Colonic mucosa (tissue), 4 donors: Measurements from ENCODE around the gene KLHL11. TPM values are rescaled to one million over a fixed set of nuclear protein-coding genes. Genes with fewer than 3 reads are reported as not detected.

Experiments used
- DNase-seq: peaks from one replicate; pipeline ENCODE4 v3.0.0-alpha.2; 2020
- H3K27ac ChIP-seq: fragments of 200-600 bp; one replicate; pipeline ENCODE4 v1.8.0; 2021
- H3K27me3 ChIP-seq: fragments of 200-600 bp; one replicate; pipeline ENCODE4 v1.8.0; 2021
- H3K36me3 ChIP-seq: fragments of 200-600 bp; one replicate; pipeline ENCODE4 v1.8.0; 2021
- H3K4me1 ChIP-seq: fragments of 200-600 bp; one replicate; pipeline ENCODE4 v1.8.0; 2021; ENCODE audit warnings: mild to moderate bottlenecking
- H3K4me3 ChIP-seq: fragments of 200-600 bp; one replicate; pipeline ENCODE4 v1.8.0; 2021
- H3K9ac ChIP-seq, 2 donors: one replicate each; pipeline ENCODE4 v1.7.0; 2013; ENCODE audit warnings: control low read depth in 2 of 2, low read depth in 2 of 2, low read length in 2 of 2
- H3K9me3 ChIP-seq: fragments of 200-600 bp; one replicate; pipeline ENCODE4 v1.8.0; 2021
- intact Hi-C: fragments of 100-400 bp; cut with DNase I; formaldehyde crosslinking; loops from one replicate; pipeline ENCODE4 v1.14.1; 2022
- total RNA-seq, 2 donors: library from RNA; stranded (reverse); fragmentation: NEBNext Ultra II Directional in 1 of 2; extraction: Animal tissue kit (Norgen Biotek cat#: 25700) in 1 of 2; gene quantifications; one replicate each; pipeline ENCODE4 v1.2.1, GENCODE V29; 2021
- TF ChIP-seq, protein P1 (sequence below): fragments of 200-600 bp; IDR thresholded peaks from one replicate; pipeline ENCODE4 v1.8.0; 2022; ENCODE audit warnings: antibody characterized with exemption, mild to moderate bottlenecking
- donor health status: healthy.
- donor health status: DM: no; HTN: no; CAD: no.
- donor health status: DM: no; HTN: no; CAD: no.

The KLHL11 gene
- total RNA-seq, 2 donors from 2014 or later = 10.0 to 14.0 TPM

GRCh38 chr17:41822216-41823140 is 42.7 kb downstream of the KLHL11 start:
- intact Hi-C loops = no loop called here
- H3K4me3 ChIP-seq = no peak overlapping the region
- no peaks in the 10 kb centered on the region for H3K27me3 ChIP-seq
- no peak for DNase-seq
- H3K36me3 ChIP-seq = no peaks in the 10 kb centered on the region
- H3K9ac ChIP-seq = no peak overlapping the region
- TF ChIP-seq, protein P1, sequence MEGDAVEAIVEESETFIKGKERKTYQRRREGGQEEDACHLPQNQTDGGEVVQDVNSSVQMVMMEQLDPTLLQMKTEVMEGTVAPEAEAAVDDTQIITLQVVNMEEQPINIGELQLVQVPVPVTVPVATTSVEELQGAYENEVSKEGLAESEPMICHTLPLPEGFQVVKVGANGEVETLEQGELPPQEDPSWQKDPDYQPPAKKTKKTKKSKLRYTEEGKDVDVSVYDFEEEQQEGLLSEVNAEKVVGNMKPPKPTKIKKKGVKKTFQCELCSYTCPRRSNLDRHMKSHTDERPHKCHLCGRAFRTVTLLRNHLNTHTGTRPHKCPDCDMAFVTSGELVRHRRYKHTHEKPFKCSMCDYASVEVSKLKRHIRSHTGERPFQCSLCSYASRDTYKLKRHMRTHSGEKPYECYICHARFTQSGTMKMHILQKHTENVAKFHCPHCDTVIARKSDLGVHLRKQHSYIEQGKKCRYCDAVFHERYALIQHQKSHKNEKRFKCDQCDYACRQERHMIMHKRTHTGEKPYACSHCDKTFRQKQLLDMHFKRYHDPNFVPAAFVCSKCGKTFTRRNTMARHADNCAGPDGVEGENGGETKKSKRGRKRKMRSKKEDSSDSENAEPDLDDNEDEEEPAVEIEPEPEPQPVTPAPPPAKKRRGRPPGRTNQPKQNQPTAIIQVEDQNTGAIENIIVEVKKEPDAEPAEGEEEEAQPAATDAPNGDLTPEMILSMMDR = no peak
- no peaks in the 10 kb centered on the region for H3K9me3 ChIP-seq
- H3K4me1 ChIP-seq = no peaks in the 10 kb centered on the region
- no peak overlapping the region for H3K27ac ChIP-seq

DNA sequence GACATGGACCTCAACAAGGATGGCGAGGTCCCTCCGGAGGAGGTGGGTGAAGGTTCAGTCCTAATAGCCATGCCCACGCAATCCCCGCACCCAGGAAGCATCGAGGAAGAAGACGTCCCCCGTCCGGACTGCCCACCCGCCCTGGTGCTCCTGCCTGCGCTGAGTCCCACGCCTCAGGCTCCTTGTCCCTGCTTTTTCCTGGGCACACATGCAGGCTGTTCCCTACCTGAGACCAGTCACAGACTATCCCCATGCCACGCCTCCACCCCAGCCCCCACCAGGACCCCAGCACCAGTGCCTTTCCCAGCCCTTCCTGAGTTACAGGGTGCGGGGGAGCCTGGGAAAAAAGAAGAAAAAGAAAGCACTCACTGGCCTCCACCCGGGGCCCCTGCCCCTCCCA is 43.4 kb downstream of the KLHL11 start:
- no peaks in the 10 kb centered on the region for H3K9me3 ChIP-seq
- DNase-seq = no peak
- no peaks in the 10 kb centered on the region for H3K36me3 ChIP-seq
- intact Hi-C loops = no loop called here
- H3K27ac ChIP-seq = no peak overlapping the region
- TF ChIP-seq, protein P1 = no peak
- no peak overlapping the region for H3K9ac ChIP-seq
- H3K27me3 ChIP-seq = no peaks in the 10 kb centered on the region
- H3K4me3 ChIP-seq = no peak overlapping the region
- H3K4me1 ChIP-seq = no peaks in the 10 kb centered on the region

- intact Hi-C loops = no loop called here
- Histone ChIP-seq H3K36me3 (no peaks in the 10 kb centered on the region), H3K9me3 (no peaks in the 10 kb centered on the region), H3K27me3 (no peaks in the 10 kb centered on the region), H3K9ac (no peak overlapping the region), H3K4me3 (no peak overlapping the region), H3K27ac (no peak overlapping the region), H3K4me1 (no peaks in the 10 kb centered on the region)
- TF ChIP-seq, protein P1 = no peak
- DNase-seq = no peak
Measured at GRCh38 chr17:41818024-41818423, 47.2 kb downstream of the KLHL11 start.

DNA sequence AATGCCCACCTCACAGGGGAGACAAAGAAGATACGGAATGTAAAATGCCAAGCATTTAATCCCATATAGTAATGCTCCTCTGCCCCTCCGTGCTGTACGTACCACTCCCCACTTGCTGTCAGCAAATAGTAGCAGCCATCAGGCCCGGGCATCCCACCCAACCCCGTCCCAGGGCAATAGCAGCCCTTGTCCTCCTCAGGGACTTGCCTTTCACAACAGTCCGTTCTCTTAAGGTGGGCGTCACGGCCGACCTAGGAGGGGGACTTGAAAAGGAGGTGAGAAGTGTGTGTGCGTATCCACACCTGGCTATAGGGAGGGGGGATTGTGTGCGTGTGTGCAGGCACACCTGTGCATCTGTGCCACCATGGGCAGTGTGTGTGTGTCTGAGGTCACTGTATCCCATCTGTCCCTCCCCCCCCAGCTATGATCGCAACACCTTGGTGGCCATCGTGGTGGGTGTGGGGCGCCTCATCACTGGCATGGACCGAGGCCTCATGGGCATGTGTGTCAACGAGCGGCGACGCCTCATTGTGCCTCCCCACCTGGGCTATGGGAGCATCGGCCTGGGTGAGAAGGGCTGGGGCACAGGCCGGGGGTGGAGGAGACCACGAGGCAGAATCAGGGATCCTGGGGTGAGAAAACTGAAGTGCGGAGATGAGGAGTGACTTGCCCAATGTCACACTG is 48.4 kb downstream of the KLHL11 start:
- H3K9ac ChIP-seq = no peak overlapping the region
- intact Hi-C loops = no loop called here
- no peak overlapping the region for H3K4me3 ChIP-seq
- no peak for DNase-seq
- H3K9me3 ChIP-seq = no peaks in the 10 kb centered on the region
- no peaks in the 10 kb centered on the region for H3K27me3 ChIP-seq
- peaks cover 6% of the 10 kb centered on the region for H3K4me1 ChIP-seq
- H3K36me3 ChIP-seq = no peaks in the 10 kb centered on the region
- no peak overlapping the region for H3K27ac ChIP-seq
- TF ChIP-seq, protein P1 = no peak

GRCh38 chr17:41814195-41814594 is 51.0 kb downstream of the KLHL11 start:
- H3K9ac ChIP-seq = no peak overlapping the region
- H3K4me3 ChIP-seq = no peak overlapping the region
- H3K36me3 ChIP-seq = no peaks in the 10 kb centered on the region
- TF ChIP-seq, protein P1 = no peak
- no peaks in the 10 kb centered on the region for H3K27me3 ChIP-seq
- no peak overlapping the region for H3K27ac ChIP-seq
- DNase-seq = no peak
- H3K4me1 ChIP-seq = peaks cover 19% of the 10 kb centered on the region
- no peaks in the 10 kb centered on the region for H3K9me3 ChIP-seq
- intact Hi-C loops = no loop called here
